NCI-H2227 (cell line): ENCODE data around the gene HELLS.
"Not testable (repeated sequence)": the region's sequence is repeated elsewhere in the genome, so short reads cannot be mapped to it uniquely, and the experiment has no call there.

Experiments used
- DNase-seq: peaks from one replicate; lab custom pipeline; 2025; ENCODE audit not compliant: unreplicated experiment; lab: John Stamatoyannopoulos, UW

Gene HELLS

GRCh38 chr10:94545391-94546048, at the start of gene HELLS:
TSS of gene HELLS (plus strand) at chr10:94545788. CDS start at chr10:94545922, 134 bp downstream.
- DNase-seq = peak; percentile 93

GRCh38 chr10:94496010-94496409, 49.6 kb upstream of the HELLS start:
- DNase-seq = no peak

GRCh38 chr10:94496646-94497045, 48.9 kb upstream of the HELLS start:
- no peak for DNase-seq

- peak; percentile 3 for DNase-seq
Observed at GRCh38 chr10:94500063-94500462, 45.5 kb upstream of the HELLS start.

GRCh38 chr10:94521276-94522250, 24.0 kb upstream of the HELLS start:
- no peak for DNase-seq

- DNase-seq = no peak
Observed at GRCh38 chr10:94524146-94524545, 21.4 kb upstream of the HELLS start.

- DNase-seq = no peak
Observed at GRCh38 chr10:94524711-94525110, 20.9 kb upstream of the HELLS start.

- DNase-seq = not testable (repeated sequence)
Observed at GRCh38 chr10:94531550-94531949, 14.0 kb upstream of the HELLS start.

GRCh38 chr10:94533027-94533426, 12.6 kb upstream of the HELLS start:
- no peak for DNase-seq

- not testable (repeated sequence) for DNase-seq
Observed at GRCh38 chr10:94542282-94542681, 3.3 kb upstream of the HELLS start.

GRCh38 chr10:94546049-94546900, 687 bp downstream of the HELLS start:
- DNase-seq = peak; percentile 48

GRCh38 chr10:94546901-94547185, 1.3 kb downstream of the HELLS start:
- no peak for DNase-seq

GRCh38 chr10:94549221-94549620, 3.6 kb downstream of the HELLS start:
- DNase-seq = no peak

GRCh38 chr10:94567714-94568307, 22.2 kb downstream of the HELLS start:
- DNase-seq = not testable (repeated sequence)

- no peak for DNase-seq
Observed at GRCh38 chr10:94571081-94571480, 25.5 kb downstream of the HELLS start.

GRCh38 chr10:94571528-94571927, 25.9 kb downstream of the HELLS start:
- no peak for DNase-seq

GRCh38 chr10:94578790-94579189, 33.2 kb downstream of the HELLS start:
- DNase-seq = no peak

- no peak for DNase-seq
Observed at GRCh38 chr10:94583124-94583523, 37.5 kb downstream of the HELLS start.

- no peak for DNase-seq
Observed at GRCh38 chr10:94591461-94592205, 46.0 kb downstream of the HELLS start.
